NCI-H2029 (cell line): ENCODE results near the gene ARMC2.
"Not testable (repeated sequence)": the region's sequence is repeated elsewhere in the genome, so short reads cannot be mapped to it uniquely, and the experiment has no call there.

Experiments used
- DNase-seq: peaks from one replicate; lab custom pipeline; 2025; lab: John Stamatoyannopoulos, UW

Gene ARMC2

DNA sequence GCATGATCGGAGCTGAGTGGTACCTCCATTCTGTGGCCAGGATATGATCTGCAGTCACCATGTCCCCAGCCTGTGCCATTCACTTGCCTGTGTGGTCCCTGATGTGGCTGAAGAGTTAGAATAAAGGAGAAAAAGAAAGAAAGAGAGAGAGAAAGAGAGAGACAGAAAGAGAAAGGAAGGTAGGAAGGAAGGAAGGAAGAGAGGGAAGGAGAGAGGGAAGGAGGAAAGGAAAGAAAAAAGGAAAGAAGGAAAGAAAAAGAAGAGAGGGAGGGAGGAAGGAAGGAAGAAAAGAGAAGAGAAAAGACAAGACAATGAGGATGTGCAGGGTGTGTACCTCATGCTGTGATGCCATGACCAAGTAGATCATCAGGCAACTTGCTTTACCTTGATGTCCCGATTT lies 22.1 kb downstream of the ARMC2 start:
- no peak for DNase-seq

DNA sequence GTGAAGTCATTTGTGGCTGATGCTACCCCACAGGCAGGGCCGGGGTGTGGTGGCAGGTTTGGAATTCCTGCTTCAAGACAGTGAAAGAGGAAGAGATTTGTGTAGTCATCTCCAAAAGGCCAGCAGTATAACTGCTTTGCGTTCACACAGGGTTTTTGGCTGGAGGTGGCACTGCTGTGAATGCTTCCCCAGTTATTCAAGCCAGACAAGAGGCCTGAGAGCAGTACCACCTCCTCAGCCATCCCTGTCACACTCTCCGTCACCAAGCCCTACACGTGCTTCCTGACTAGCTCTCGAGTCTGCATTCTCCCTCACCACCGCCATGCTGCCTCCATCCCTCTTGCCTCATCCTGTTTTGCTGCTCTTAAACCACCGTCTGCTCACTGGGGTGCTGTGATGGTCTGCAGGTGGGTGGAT lies 23.9 kb downstream of the ARMC2 start:
- no peak for DNase-seq

DNA sequence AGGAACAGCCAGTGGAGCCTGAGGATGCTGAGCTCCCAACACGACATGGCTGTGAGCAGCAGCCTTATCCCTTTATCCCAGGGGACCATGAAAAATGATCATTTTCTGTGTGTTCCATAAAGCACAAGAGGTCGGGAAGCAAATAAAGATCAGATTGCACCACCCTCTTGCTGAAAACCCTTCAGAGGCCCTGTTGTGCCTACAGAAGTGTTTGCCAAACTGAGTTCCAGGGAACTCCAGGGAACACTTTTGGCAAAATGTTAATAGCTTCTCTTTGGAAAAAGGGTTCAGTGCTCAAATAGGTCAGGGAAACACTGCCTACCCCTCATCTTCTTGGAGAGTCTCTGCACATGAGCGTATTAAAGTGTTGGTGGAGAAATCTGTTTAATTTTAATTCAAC lies 24.4 kb downstream of the ARMC2 start:
- DNase-seq, result peak; percentile 54

DNA sequence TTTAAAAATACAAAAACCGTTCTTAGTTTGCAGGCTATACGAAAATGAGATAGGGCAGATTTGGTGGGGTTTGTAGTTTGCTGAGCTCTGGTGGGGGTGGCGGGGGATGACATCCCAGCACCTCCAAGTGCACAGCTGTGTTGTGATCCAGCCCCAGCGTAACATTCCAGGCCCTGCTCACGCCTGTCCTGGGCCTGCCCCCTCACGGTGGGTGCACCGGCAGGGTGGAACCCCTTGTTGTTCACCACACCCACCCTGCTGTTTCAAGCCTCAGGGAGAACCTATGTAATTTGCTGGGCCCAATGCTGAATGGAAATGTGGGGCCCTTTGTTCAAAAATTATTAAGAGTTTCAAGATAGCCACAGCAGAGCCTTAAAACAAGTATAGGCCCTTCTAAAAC lies 25.0 kb downstream of the ARMC2 start:
- DNase-seq, result no peak

DNA sequence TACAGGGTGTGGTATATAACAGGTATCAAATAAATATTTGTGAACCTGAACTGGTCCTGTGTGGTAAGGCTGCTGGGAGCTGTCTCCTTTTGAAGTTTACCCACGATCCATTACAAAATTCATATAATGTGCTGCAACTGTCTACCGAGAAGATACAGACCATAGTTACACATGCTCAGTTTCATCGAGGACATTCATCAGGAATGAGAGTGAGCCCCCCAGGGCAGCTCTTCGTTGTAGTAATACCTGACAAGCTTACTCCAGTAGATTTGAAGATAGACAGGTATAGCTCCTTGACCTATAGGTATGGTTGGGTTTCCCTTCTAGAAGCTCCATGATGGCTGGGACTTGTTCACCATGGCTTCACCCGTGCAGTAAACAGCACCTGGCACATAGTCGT lies 25.7 kb downstream of the ARMC2 start:
- DNase-seq, result no peak

DNA sequence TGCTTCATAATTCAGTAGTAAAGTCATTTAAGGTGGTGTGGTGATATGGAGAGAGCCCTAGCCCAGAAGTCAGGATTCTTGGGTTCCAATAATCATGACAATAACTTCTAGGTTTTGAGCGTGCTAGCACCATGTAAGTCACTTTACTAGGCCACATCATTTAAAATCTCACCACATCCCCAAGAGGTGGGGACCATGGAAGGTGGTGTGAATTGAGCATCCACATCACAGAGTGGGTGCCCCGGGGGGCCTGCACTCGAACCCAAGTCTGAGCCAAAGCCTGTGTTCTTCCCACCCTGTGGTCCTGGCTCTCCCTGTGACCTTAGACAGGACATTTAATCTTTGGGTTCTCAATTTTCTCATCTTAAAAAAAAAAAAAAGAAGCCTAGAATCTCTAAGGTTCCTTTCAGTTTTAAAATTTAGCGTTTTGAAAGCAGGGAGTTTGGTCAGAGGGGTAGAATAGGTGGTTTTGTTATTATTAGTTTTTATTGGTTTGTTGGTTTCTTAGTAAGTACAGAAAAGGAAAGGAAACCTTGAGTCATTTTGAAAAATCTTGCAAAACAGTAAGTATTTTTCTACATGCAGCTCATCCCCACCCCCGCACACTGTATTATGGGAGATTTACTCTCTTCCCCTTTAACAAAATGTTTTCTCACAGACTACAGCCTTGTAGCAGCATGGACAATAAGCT lies 26.4 kb downstream of the ARMC2 start:
- no peak for DNase-seq

DNA sequence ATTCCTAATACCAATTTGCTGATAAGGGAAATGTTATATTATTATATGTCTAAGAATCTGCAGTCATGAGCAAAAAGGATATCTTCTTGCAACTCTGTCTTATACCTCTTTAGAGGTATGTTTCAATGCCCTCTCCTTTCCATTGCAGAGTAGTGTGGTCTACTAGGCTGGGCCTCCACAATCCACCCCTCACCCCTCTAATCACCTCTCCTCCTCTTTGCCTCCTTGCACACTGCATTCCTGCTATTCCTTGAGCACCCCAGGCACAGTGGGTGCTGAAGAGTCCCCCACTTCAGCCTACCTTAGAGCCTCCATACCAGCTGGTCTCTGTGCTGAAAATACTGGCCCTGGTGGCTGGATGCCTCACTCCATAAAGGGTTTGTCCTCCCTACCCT lies 26.9 kb downstream of the ARMC2 start:
- DNase-seq, result no peak

DNA sequence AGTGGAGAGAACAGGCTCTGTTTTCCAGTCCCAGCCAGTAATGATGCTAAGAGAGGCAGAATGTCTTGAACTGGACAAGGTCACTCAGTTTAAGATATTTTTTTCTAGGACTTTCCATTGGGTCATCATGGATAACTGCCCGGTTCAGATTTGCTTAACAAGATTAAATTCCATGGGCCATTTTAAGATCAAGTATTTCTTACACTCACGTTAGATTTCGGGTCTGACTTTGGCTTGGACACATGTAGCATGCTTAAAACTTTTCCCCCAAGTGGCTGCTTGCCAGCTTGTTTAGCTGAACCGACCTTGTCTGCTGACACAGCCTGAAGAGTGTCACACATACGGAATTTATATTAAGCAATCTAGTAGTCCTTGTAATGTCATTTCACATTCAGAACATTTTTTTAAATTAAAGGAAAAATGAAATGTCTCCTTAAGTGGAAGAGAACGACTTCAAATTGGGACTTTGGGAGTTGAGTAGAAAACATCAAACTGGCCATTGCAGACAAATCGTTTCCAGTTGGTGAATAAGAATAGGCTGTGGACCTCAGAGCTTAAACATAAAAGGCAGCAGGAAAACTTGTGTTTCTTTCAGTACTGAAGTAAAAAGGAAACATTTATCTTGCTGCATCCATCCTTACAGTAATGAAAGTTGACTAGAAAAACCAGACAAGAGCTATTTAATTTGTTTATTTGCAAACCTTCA lies 29.0 kb downstream of the ARMC2 start:
- DNase-seq, result no peak

DNA sequence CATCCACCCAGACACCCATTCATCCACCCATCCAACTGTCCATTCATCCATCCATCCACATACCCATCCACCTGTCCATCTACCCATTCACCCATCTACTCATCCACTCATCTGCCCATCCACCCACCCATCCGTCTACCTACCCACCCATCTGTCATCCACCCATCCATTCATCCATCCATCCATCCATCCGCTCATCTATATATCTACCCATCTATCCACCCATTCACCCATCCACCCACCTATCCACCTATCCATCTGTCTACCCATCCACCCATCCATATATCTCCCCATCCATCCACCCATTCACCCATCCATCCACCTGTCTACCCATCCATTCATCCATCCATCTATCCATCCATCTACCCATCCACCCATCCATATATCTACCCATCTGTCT lies 30.7 kb downstream of the ARMC2 start:
- no peak for DNase-seq

DNA sequence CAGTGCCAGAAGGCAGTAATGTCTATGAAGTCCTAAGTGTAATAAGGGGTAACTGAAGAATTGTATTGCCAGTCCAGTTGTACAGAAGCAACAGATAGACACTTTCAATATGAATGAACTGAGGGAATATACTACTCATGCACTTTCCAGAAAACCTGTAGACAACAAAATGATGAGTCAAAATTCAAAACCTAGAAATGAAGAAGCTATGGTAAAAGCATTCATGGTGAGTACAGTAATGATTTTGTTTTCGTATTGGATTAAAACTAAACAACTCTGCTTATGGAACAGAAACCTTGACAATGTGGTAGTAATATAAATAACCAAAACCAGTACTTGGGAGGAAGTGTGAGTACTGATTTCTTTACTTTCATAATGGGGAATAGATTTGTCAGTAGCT lies 35.0 kb downstream of the ARMC2 start:
- DNase-seq, result no peak

DNA sequence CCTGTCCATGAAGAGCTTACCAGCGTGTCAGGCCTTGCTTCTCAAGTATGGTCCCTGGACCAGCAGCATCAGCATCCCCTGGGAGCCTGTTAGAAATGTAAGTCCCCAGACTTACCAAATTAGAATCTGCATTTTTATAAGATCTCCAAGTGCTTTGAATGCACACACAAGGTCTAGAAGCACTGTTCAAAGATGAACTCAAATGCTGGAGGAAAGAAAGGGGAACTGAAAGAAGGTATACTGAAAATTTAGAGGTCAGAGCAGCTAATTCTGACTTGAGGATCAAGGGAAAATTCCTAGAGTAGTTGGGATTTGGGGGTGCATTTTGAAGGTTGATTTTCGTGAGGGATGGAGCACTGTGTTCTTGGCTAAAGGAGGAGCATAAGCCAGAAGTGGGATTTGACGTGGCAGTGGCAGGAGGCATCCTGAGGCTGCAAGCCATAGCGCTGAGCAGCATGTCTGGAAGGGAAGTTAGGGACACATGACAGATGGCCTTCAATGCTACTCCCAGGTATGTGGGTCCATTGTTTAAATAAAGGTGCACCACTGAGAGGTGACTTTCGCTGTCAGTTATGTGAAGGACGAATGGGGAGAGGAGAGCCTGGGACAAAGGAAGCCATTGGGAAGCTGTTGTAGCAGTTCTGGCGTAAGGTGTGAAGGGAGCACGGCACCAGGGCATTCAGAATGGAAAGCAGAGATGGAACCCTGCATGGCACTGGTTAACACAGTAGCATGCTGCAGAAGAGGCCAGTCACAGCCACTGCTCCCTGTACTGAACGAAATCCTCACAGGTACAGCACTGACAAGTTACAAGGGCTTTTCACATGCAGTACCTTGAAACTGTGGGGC lies 36.2 kb downstream of the ARMC2 start:
- no peak for DNase-seq

DNA sequence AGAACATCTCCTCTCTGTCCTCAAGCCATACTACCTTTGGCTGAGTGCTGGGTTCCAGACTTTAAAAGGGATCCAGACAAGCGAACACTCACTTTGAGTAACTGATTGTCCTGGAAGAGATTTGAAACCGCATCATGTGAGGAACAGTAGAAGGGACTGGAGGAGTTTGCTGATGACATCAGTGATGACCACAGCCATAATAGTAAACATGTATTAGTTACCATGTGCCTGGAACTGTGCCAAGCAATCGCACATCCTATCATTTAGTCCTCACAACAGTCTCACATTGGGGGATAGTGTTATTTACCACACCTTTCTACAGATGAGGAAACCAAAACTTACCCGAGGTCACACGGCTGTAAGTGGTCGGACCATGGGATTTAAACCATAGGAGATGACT lies 39.8 kb downstream of the ARMC2 start:
- no peak for DNase-seq

DNA sequence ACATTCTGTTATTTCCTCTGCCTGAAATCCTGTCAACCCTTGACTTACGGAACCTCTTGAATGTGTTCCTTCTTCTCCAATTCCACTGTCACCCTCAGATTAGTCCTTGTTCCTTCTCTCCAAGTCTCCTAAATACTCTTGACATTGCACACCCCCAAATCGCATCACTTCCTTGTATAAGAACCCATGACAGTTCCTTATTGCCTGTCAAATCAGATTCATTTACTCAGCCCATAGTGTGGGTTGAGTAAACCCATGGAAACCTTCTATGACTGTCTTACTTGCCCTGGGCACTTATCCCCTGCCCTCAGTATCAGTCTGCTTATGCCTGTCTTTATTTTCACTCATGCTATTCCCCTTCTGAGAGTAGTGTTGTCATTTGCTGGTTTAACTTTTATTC lies 40.5 kb downstream of the ARMC2 start:
- DNase-seq, result no peak

DNA sequence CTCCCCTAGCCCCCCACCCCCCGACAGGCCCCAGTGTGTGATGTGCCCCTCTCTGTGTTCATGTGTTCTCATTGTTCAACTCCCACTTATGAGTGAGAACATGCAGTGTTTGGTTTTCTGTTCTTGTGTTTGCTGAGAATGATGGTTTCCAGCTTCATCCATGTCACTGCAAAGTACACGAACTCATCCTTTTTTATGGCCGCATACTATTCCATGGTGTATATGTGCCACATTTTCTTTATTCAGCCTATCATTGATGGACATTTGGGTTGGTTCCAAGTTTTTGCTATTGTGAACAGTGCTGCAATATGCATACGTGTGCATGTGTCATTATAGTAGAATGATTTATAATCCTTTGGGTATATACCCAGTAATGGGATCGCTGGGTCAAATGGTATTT lies 42.7 kb downstream of the ARMC2 start:
- DNase-seq, result not testable (repeated sequence)

DNA sequence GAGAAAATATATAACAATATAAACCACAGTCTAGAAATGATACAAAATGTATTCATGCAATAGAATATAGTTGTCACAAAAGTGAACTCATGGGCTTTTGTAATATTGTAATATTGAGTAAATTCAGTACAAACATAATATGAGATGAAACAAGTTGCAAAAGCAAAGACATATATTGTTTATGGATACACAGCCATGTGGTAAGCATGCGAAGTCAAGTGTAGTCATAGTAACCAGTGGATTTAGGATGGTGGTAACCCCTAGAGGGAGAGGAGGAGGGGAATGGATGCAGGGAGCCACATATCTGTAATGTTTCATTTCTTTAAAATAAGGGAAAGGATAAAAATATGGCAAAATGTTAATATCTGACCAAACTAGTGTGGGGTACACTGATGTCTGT lies 47.3 kb downstream of the ARMC2 start:
- DNase-seq, result no peak

DNA sequence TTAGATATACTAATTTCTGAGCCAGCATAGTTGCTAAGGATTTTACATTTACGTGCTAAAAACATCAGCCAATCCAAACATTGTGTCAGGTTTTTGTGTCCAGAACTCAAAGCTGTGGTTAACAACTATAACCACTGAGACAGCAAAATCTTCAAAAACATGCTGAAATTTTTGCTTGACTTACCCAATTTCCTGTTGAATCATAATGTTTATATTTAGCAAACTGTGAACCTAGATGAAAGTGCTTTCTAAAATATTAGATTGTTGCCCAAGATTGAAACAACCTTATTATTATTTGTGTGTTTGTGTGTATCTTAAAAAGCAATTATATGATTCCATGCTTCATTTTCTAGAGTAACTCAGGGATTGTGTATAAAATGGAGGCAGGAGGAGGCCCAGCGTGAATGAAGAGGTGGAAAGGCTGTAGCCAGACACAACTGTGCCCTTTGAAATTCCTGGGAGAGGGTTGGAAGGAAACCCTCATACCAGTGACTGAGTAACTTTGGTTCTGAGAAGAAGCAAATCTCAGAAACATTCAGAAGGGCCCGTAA lies 48.0 kb downstream of the ARMC2 start:
- no peak for DNase-seq

DNA sequence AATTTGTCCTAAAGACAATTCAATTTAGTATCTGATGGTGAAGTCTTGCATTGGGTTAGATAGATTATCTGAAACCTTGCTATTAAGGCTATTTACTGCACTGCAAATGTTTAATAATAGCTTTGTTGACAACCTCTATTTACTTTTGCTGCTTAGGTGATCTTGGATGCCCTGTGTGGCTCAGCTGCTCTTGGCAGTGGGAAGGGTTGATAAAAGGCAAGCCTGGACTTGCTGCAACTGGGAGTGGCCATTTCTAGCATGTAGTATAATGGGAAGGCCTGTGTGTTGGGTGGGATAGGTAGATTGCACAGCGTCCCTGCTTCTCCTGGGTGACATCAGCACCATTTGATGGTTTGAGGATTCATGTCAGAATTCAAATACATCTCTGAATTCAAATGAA lies 49.1 kb downstream of the ARMC2 start:
- no peak for DNase-seq

DNA sequence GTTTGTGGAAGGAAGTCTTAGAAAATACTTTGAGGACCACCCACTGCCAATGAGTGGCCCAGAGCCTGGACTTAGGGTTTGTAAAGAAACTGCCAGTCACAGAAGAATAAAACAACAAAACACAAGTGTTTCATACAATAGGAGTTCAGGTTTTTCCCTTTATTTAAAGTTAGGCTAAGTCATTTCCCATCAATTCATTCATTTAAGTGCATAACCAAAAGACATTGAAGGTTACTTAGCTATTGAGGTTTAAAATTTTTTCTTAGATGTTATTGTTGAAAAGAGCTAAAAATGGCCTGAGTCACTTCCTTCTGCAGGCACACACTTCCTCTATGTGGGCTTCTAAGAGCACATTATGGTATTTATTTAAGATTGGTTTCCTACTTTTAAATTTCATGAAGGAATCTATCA lies 54.2 kb downstream of the ARMC2 start:
- DNase-seq, result no peak

DNA sequence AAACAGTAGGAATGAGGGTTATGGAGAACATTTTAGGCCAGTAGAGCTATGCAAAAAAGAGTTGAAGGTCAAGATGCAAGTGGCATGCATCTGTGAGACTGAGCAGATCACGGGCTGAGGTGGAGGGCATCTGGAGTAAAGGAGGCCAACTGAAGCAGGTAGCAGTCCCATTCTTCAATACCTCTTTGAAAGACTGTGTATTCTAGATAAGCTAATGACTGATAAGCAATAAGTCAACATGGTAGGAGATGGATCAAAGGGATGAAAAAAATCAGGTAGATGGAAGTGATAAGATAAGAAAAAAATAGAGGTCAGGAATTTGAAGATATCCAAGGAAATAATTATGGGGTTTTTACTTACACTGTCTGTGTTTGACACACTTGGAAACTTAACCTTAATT lies 55.6 kb downstream of the ARMC2 start:
- DNase-seq, result no peak

DNA sequence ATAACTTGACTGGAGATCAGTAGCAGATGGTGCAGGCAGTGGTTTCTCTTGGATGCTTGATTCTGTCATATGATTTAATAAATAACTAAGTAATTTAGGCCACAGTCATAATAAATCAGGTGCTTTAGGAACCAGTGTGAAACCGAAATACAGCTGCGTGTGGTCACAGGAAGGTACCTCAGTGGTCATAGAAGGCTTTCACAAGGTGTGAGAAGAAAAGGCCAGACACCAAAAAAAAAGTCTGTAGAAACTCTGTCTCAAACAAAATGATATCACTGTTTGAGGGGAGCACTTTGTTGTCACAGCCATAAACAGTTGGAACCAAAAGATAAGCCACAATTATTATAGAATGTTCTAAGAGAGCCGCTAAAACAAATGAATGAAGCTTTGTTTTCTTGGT lies 56.5 kb downstream of the ARMC2 start:
- no peak for DNase-seq

DNA sequence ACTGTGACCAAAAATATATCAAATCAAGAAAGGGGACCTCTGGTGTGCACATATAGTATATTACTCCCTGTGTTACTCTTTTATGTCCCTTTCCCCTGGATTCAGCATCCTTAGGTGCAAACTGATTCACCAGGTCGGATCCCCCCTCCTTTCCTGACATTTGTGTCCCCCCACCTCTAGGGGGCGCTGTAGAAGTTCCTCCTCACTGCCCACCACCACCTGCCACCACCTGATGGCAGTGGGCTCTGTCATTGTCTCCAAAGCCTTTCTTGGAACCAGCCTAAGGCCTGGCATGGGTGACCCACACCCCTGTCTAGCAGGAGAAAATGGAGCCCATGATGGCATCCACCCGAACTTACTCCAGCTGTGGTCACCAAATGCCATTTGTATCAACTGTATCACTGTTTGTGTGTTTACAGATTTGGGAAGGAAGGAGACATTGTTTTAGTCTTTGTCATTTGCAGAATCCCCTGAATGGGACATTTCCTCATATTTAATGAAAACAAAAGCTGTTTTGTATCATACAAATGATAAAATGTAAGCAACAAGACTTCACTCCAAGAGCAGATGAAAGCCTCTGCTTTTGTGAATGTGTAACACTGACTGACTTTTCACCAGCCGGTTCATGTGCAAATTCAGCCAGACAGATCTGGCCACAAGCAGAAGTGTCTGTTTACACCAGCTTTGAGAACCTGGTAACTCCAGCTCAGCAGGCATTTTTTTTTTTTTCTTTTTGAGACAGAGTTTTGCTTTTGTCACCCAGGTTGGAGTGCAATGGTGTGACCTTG lies 66.2 kb downstream of the ARMC2 start:
- DNase-seq, result peak; percentile 18

DNA sequence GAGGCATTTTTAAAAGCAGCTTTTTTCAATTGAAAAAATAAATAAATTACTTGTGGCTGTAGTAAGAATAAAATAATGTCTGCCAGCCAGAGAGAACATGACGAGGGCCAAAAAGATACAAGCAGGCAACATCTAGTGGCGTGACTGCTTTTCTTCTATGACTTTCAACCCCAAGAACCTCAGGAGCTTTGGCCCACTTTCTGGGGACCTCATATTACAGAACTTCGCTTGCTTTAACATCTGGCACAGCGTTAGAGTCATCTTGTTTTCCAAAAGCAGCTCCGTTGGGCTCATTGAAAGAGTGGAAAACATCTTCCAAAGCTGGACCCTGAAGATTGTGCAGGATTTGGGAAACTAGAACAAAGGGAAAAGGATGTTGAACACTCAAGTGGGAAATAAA lies 67.0 kb downstream of the ARMC2 start:
- no peak for DNase-seq
